HG03457 (cell line): ENCODE data around the gene ADGRL1.
"Not testable (repeated sequence)": the region's sequence is repeated elsewhere in the genome, so short reads cannot be mapped to it uniquely, and the experiment has no call there.

ENCODE experiments used
- ATAC-seq: cut with Tn5 transposase; IDR thresholded peaks from one replicate; pipeline ENCODE4 v1.9.1; 2021; ENCODE audit warnings: moderate number of reproducible peaks; ENCODE audit not compliant: unreplicated experiment

ADGRL1 gene

GRCh38 chr19:14196105-14196504, 9.9 kb downstream of the ADGRL1 start:
- not testable (repeated sequence) for ATAC-seq

GRCh38 chr19:14195216-14195615, 10.8 kb downstream of the ADGRL1 start:
- ATAC-seq, result not testable (repeated sequence)

- ATAC-seq, result no peak
Measured at GRCh38 chr19:14189415-14189814, 16.6 kb downstream of the ADGRL1 start.

GRCh38 chr19:14188086-14188485, 17.9 kb downstream of the ADGRL1 start:
- not testable (repeated sequence) for ATAC-seq

GRCh38 chr19:14187561-14187960, 18.4 kb downstream of the ADGRL1 start:
- ATAC-seq, result no peak

- not testable (repeated sequence) for ATAC-seq
Measured at GRCh38 chr19:14186684-14187083, 19.3 kb downstream of the ADGRL1 start.

GRCh38 chr19:14185691-14186090, 20.3 kb downstream of the ADGRL1 start:
- ATAC-seq, result not testable (repeated sequence)

- no peak for ATAC-seq
Measured at GRCh38 chr19:14185158-14185557, 20.8 kb downstream of the ADGRL1 start.

- ATAC-seq, result no peak
Measured at GRCh38 chr19:14183741-14184350, 22.1 kb downstream of the ADGRL1 start.

- no peak for ATAC-seq
Measured at GRCh38 chr19:14182476-14182875, 23.5 kb downstream of the ADGRL1 start.

- no peak for ATAC-seq
Measured at GRCh38 chr19:14181906-14182305, 24.1 kb downstream of the ADGRL1 start.

- not testable (repeated sequence) for ATAC-seq
Measured at GRCh38 chr19:14181199-14181598, 24.8 kb downstream of the ADGRL1 start.

GRCh38 chr19:14177496-14178074, 28.4 kb downstream of the ADGRL1 start:
- no peak for ATAC-seq

- no peak for ATAC-seq
Measured at GRCh38 chr19:14175351-14175792, 30.6 kb downstream of the ADGRL1 start.

GRCh38 chr19:14174883-14175282, 31.1 kb downstream of the ADGRL1 start:
- no peak for ATAC-seq

- ATAC-seq, result no peak
Measured at GRCh38 chr19:14168993-14169392, 37.0 kb downstream of the ADGRL1 start.

GRCh38 chr19:14168259-14168972, 37.6 kb downstream of the ADGRL1 start:
- no peak for ATAC-seq

GRCh38 chr19:14167576-14168138, 38.3 kb downstream of the ADGRL1 start:
- no peak for ATAC-seq

- ATAC-seq, result no peak
Measured at GRCh38 chr19:14166999-14167575, 38.9 kb downstream of the ADGRL1 start.

GRCh38 chr19:14165990-14166830, 39.8 kb downstream of the ADGRL1 start:
- no peak for ATAC-seq
